SU-DHL-6 (cell line): ENCODE data around the gene PCK1.

Experiments
- H2AFZ ChIP-seq: fragments of 200-600 bp; sonication (generic); 2 replicates; pipeline ENCODE4 v1.6.1; 2014; ENCODE audit warnings: low read depth, mild to moderate bottlenecking, moderate library complexity, mixed read lengths, antibody characterized with exemption, low read length; ENCODE audit not compliant: severe bottlenecking
- H3F3A ChIP-seq: fragments of 200-600 bp; shearing (Covaris generic); 2 replicates; pipeline ENCODE4 v1.6.0; 2016; ENCODE audit warnings: antibody characterized with exemption, mild to moderate bottlenecking; ENCODE audit not compliant: insufficient read depth
- H3K27ac ChIP-seq: fragments of 200-600 bp; sonication (generic); 2 replicates; pipeline ENCODE4 v1.5.1; 2016; ENCODE audit warnings: low read depth, mild to moderate bottlenecking, low read length, moderate library complexity, mixed read lengths
- H3K27me3 ChIP-seq: fragments of 200-600 bp; sonication (generic), shearing (Covaris generic); 2 replicates; pipeline ENCODE4 v1.6.0; 2014; ENCODE audit warnings: mild to moderate bottlenecking, low read length
- H3K36me3 ChIP-seq: fragments of 200-600 bp; sonication (generic); 2 replicates; pipeline ENCODE4 v1.6.1; 2014; ENCODE audit warnings: mild to moderate bottlenecking, low read length, mixed read lengths
- H3K4me2 ChIP-seq: fragments of 300-600, 200-600 bp; shearing (Covaris generic), sonication (generic); 2 replicates; pipeline ENCODE4 v1.6.0; 2014; ENCODE audit warnings: low read length, low read depth, mild to moderate bottlenecking; ENCODE audit not compliant: poor library complexity, severe bottlenecking
- H3K4me3 ChIP-seq: fragments of 200-600 bp; sonication (generic); 2 replicates; pipeline ENCODE4 v1.5.1; 2014; ENCODE audit warnings: antibody characterized with exemption, low read length, mild to moderate bottlenecking, mixed read lengths; ENCODE audit not compliant: insufficient read depth, poor library complexity, severe bottlenecking
- H3K79me2 ChIP-seq: fragments of 200-600 bp; sonication (generic); 2 replicates; pipeline ENCODE4 v1.6.1; 2014; ENCODE audit warnings: mild to moderate bottlenecking, low read length, moderate library complexity; ENCODE audit not compliant: insufficient read depth
- H3K9ac ChIP-seq: fragments of 200-600 bp; sonication (generic); 2 replicates; pipeline ENCODE4 v1.7.0; 2014; ENCODE audit warnings: mild to moderate bottlenecking, low read length
- H3K9me2 ChIP-seq: fragments of 200-600 bp; sonication (generic); replicated peaks from 2 replicates; pipeline ENCODE4 v1.6.1; 2014; ENCODE audit warnings: low read length; ENCODE audit not compliant: insufficient read depth
- H3K9me3 ChIP-seq: fragments of 200-600 bp; sonication (generic); 2 replicates; pipeline ENCODE4 v1.6.1; 2014; ENCODE audit warnings: low read length, mixed read lengths; ENCODE audit not compliant: insufficient read depth
- H4K20me1 ChIP-seq: fragments of 200-600 bp; sonication (generic); 2 replicates; pipeline ENCODE4 v1.6.1; 2014; ENCODE audit warnings: low read depth, mild to moderate bottlenecking, antibody characterized with exemption, low read length, moderate library complexity, mixed read lengths
- CTCF ChIP-seq: fragments of 200-600 bp; sonication (generic); IDR thresholded peaks from one replicate; pipeline ENCODE4 v1.5.1; 2017; ENCODE audit warnings: antibody characterized with exemption, mild to moderate bottlenecking, low read length, moderate library complexity; ENCODE audit not compliant: insufficient read depth, poor library complexity, severe bottlenecking
- EZH2phosphoT487 ChIP-seq: fragments of 200-600 bp; sonication (generic), shearing (Covaris generic); conservative IDR thresholded peaks from 2 replicates; pipeline ENCODE4 v1.6.1; 2018; ENCODE audit warnings: mild to moderate bottlenecking, antibody characterized with exemption, low read length, moderate library complexity, mixed read lengths

The PCK1 gene

GRCh38 chr20:57590485-57591288 lies 29.8 kb downstream of the PCK1 start:
- Histone ChIP-seq H3K36me3 (no peaks in the 10 kb centered on the region), H3K9me3 (0 out of 2 replicates have a peak, but pooled peaks cover 6% of the 10 kb centered on the region), H3K27ac (no peak overlapping the region), H3F3A (no peaks in the 10 kb centered on the region), H3K27me3 (no peaks in the 10 kb centered on the region), H4K20me1 (no peaks in the 10 kb centered on the region), H3K9ac (no peak overlapping the region), H3K79me2 (no peaks in the 10 kb centered on the region), H3K4me2 (no peak overlapping the region), H3K9me2 (no peaks in the 10 kb centered on the region), H2AFZ (no peak overlapping the region), H3K4me3 (no peak overlapping the region)
- TF ChIP-seq EZH2phosphoT487 (no peak), CTCF (no peak)

- H4K20me1 ChIP-seq, result no peaks in the 10 kb centered on the region
- no peak for TF ChIP-seq EZH2phosphoT487
- TF ChIP-seq CTCF, result no peak
- H3K79me2 ChIP-seq, result no peaks in the 10 kb centered on the region
- H3K4me3 ChIP-seq, result no peak overlapping the region
- H2AFZ ChIP-seq, result no peak overlapping the region
- H3F3A ChIP-seq, result no peaks in the 10 kb centered on the region
- no peaks in the 10 kb centered on the region for H3K27me3 ChIP-seq
- H3K9me2 ChIP-seq, result no peaks in the 10 kb centered on the region
- H3K27ac ChIP-seq, result no peak overlapping the region
- no peak overlapping the region for H3K9ac ChIP-seq
- no peaks in the 10 kb centered on the region for H3K36me3 ChIP-seq
- 0 out of 2 replicates have a peak, but pooled peaks cover 6% of the 10 kb centered on the region for H3K9me3 ChIP-seq
- no peak overlapping the region for H3K4me2 ChIP-seq
These were observed 30.6 kb downstream of the PCK1 start for GRCh38 chr20:57591289-57592229.

GRCh38 chr20:57592263-57593092 lies 31.6 kb downstream of the PCK1 start:
- Histone ChIP-seq H3K9ac (no peak overlapping the region), H4K20me1 (no peaks in the 10 kb centered on the region), H3K9me3 (0 out of 2 replicates have a peak, but pooled peaks cover 6% of the 10 kb centered on the region), H3K36me3 (no peaks in the 10 kb centered on the region), H3K27me3 (no peaks in the 10 kb centered on the region), H3K4me2 (no peak overlapping the region), H3K9me2 (no peaks in the 10 kb centered on the region), H3K79me2 (no peaks in the 10 kb centered on the region), H2AFZ (no peak overlapping the region), H3F3A (no peaks in the 10 kb centered on the region), H3K27ac (no peak overlapping the region), H3K4me3 (no peak overlapping the region)
- TF ChIP-seq EZH2phosphoT487 (no peak), CTCF (no peak)
